C4-2B (cell line): ENCODE measurements around the gene NECTIN2.

ENCODE experiments used
- H3K27ac ChIP-seq: fragments of 450-650 bp; 2 replicates; pipeline ENCODE4 v1.5.1; 2017
- CTCF ChIP-seq: fragments of 450-650 bp; conservative IDR thresholded peaks from 2 replicates; pipeline ENCODE4 v1.5.1; 2017; ENCODE audit warnings: mild to moderate bottlenecking
- ZFX ChIP-seq: fragments of 450-650 bp; IDR thresholded peaks from 2 replicates; pipeline ENCODE4 v1.6.1; 2017

The NECTIN2 gene

GRCh38 chr19:44818466-44819031, 27.5 kb upstream of the NECTIN2 start:
- no peak for TF ChIP-seq CTCF
- TF ChIP-seq ZFX, result no peak
- no peak overlapping the region for H3K27ac ChIP-seq

GRCh38 chr19:44819246-44819832, 26.8 kb upstream of the NECTIN2 start:
- H3K27ac ChIP-seq, result no peak overlapping the region

GRCh38 chr19:44820648-44821609, 25.2 kb upstream of the NECTIN2 start:
- no peak overlapping the region for H3K27ac ChIP-seq

More at GRCh38 chr19:44819246-44819832, 26.8 kb upstream of the NECTIN2 start:
- TF ChIP-seq CTCF (no peak), ZFX (no peak)

GRCh38 chr19:44822177-44822576, 23.9 kb upstream of the NECTIN2 start:
- TF ChIP-seq CTCF (no peak), ZFX (no peak)
- no peak overlapping the region for H3K27ac ChIP-seq

More at GRCh38 chr19:44820648-44821609, 25.2 kb upstream of the NECTIN2 start:
- TF ChIP-seq ZFX, result no peak

- TF ChIP-seq CTCF (no peak), ZFX (no peak)
- H3K27ac ChIP-seq, result no peak overlapping the region
Observed at GRCh38 chr19:44822670-44823372, 23.3 kb upstream of the NECTIN2 start.

GRCh38 chr19:44823373-44823698, 22.8 kb upstream of the NECTIN2 start:
- H3K27ac ChIP-seq, result no peak overlapping the region

More at GRCh38 chr19:44823373-44823698, 22.8 kb upstream of the NECTIN2 start:
- TF ChIP-seq ZFX (no peak), CTCF (no peak)
